Measurements from ENCODE around the gene PARD3. TPM values are rescaled to one million over a fixed set of nuclear protein-coding genes. Genes with fewer than 3 reads are reported as not detected.

Gene PARD3
- total RNA-seq, 4 donors from 2014 or later = 30.9 to 54.6 (median 40.0) TPM

DNA sequence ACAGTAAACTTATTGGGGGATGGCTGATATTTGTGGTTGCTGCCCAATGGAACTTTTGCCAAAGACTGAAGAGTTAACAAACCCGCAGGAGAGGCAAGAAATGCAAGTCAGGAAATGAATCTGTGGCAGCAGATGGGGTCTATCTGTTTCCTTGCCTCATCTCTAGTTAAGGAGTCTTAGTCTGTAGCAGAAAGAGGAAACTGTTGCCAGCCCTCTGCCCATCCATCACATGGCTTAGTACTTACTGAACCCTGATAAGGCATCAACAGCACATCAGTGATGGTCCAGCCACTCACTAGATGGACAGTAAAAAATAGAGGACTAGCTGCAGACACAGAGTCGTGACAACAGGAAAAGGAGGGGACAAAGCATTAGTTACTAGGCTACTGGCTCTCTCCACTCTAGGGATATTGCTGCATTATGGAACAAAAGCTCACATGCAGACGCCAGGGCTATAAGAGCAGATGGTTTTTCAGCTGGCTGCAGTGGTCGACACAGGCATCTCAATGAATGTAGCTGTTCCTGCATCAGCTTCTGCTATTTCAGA is 614.7 kb downstream of the PARD3 start:
- ATAC-seq (ENCODE audit: low FRiP score) (no peak), DNase-seq (ENCODE audit: low spot score) (no peak)
- TF ChIP-seq, protein P1, sequence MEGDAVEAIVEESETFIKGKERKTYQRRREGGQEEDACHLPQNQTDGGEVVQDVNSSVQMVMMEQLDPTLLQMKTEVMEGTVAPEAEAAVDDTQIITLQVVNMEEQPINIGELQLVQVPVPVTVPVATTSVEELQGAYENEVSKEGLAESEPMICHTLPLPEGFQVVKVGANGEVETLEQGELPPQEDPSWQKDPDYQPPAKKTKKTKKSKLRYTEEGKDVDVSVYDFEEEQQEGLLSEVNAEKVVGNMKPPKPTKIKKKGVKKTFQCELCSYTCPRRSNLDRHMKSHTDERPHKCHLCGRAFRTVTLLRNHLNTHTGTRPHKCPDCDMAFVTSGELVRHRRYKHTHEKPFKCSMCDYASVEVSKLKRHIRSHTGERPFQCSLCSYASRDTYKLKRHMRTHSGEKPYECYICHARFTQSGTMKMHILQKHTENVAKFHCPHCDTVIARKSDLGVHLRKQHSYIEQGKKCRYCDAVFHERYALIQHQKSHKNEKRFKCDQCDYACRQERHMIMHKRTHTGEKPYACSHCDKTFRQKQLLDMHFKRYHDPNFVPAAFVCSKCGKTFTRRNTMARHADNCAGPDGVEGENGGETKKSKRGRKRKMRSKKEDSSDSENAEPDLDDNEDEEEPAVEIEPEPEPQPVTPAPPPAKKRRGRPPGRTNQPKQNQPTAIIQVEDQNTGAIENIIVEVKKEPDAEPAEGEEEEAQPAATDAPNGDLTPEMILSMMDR (IDR thresholded peaks at IDR 0.05) = no peak

DNA sequence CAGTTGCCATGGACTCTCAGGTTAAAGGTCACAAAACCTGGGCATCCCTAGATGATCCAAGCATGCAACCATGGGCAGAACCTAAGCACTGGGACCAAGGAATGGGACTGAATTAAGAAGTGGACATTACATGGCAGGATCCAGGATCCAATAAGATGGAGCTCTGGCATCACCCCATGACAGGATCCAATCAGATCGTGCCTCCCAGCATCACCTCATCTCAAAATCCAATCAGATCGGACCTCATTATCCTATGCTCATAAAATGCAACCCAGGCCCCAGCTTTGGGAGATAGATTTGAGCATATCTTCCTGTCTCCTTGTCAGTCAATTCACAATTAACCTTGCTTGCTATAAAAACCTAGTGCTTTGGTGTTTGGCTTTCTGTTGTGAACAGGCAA is 616.1 kb downstream of the PARD3 start:
- TF ChIP-seq, protein P1 (IDR thresholded peaks at IDR 0.05) = no peak
- ATAC-seq (ENCODE audit: low FRiP score) (no peak), DNase-seq (ENCODE audit: low spot score) (no peak)

DNA sequence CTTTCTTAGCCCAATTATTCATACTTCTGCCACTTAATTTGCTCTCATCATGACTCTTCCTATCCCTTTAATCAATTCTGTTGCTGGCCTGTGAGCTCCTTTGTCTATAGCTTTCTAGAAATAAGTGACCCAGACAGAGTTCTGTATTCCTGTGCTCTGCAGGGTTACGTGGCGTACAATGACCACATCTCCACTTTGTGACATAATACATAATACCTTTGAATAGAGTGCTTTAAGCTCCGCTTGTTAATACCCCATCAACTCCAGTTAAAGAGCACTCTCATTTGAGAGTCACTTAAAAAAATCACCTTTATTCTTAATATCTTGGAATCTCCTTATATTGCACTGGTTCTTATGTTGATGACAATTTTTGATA is 619.0 kb downstream of the PARD3 start:
- TF ChIP-seq, protein P1 (IDR thresholded peaks at IDR 0.05) = no peak
- DNase-seq (ENCODE audit: low spot score) = no peak
- no peak for ATAC-seq (ENCODE audit: low FRiP score)

DNA sequence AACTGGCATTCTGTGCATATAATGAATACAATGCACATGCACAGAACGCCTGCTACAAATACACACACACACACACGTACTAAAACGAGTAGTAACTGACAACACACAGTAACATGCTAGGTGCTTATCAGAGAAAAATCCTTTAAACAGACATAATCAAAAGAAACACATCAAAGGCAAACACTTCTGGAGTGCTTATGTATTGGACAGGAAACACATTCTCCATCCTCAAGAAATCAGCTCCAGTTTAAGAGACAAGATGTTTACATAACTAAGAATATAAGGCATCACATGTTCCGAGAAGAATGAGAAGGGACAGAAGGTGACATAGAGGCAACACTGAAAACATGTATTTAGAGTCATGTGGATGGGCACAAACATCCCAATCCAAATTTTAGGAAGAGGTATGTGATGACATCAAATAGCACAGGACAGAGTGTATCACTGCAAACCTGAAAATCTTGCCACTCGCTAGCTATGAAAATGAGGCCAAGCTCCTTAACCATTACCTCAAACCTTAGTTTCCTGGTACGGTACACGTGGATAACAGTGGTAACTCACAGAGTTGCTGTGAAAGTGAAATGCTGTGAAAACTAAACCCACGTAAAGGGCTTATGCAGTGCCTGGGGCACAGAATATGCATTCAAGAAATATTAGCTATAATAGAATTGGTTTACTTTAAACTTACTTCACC is 619.6 kb downstream of the PARD3 start:
- ATAC-seq (ENCODE audit: low FRiP score) = no peak
- no peak for DNase-seq (ENCODE audit: low spot score)
- TF ChIP-seq, protein P1 (IDR thresholded peaks at IDR 0.05) = no peak

DNA sequence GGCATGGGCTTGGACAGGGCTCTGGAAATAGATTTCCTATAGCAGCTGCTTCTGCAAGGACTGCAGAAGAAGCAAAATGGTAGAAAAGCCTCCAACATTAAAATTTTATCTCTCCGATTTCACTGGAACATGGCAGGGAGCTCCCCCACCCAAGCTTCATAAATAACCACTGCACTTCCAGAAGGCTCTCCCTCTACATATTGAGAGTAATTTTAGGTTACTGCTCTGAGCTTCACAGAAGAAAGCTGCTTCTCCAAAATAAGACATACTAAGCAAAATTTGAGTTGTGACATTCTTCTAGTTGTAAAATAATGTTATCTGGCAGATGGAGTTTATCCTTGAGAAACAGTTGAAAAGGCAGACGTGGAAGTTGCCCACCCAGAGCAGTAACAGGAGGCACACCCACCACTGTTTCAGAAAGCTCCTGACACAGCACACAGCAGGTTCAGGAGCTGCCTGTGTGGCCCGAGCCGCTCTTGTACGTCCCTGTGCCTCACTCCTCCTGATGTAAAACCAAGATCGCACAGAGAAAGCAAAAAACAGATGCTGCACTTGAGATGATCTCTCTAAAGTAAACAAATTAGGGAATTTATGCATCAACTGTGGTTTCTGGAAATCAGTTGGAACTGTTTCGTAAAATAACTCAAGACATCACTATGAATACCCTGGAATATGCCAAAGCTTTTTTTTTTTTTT is 621.0 kb downstream of the PARD3 start:
- no peak for ATAC-seq (ENCODE audit: low FRiP score)
- DNase-seq (ENCODE audit: low spot score) = no peak
- TF ChIP-seq, protein P1 (IDR thresholded peaks at IDR 0.05) = no peak

DNA sequence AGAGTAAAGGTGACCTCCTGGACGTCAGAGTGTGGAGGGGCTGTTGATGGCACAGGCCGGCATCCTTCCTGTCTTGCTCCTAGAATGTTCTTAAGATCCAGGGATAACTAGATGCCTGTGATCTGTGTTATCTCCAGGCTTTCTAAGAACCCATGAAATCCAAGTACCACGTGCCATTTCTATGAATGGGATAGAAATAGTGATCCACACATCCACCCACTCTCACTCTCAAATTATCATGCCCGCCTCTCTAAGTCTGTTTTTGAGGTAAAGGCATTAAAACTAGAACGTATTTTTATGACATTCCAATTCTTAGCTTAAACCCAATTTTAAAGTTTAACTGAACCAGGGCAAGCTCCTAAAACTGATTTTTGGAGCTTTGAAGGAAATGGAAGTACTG is 622.5 kb downstream of the PARD3 start:
- DNase-seq (ENCODE audit: low spot score) = no peak
- no peak for ATAC-seq (ENCODE audit: low FRiP score)
- TF ChIP-seq, protein P1 (IDR thresholded peaks at IDR 0.05) = no peak
